Measurements from ENCODE around the gene TBC1D19.

The TBC1D19 gene

GRCh38 chr4:26732356-26732755 lies 148.5 kb downstream of the TBC1D19 start:
- DNase-seq (ENCODE audit: low read depth, low spot score), result no peak

GRCh38 chr4:26736621-26737020 lies 152.7 kb downstream of the TBC1D19 start:
- DNase-seq (ENCODE audit: low read depth, low spot score), result no peak

DNA sequence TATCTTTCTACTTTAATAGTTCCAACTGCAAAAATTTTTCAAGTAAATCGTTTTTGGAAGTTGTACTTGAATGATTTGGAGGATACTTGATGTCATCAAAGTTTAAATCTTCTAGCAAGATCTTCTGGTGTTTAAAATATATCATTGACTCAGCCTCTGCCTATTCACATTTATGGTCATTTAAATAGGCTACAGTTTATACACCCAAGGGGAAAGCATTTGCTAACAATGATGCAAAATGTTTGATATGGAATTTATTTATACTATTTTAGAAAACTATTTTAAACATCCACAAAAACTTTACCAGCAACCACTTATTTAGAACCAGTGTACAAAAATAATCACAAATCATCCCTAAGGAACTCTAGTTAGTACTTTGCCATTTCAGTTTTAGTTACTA lies 153.5 kb downstream of the TBC1D19 start:
- DNase-seq (ENCODE audit: low read depth, low spot score), result no peak

- DNase-seq (ENCODE audit: low read depth, low spot score), result no peak
Observed at GRCh38 chr4:26741491-26741871, 157.6 kb downstream of the TBC1D19 start.

- no peak for DNase-seq (ENCODE audit: low read depth, low spot score)
Observed at GRCh38 chr4:26746802-26747213, 162.9 kb downstream of the TBC1D19 start.

DNA sequence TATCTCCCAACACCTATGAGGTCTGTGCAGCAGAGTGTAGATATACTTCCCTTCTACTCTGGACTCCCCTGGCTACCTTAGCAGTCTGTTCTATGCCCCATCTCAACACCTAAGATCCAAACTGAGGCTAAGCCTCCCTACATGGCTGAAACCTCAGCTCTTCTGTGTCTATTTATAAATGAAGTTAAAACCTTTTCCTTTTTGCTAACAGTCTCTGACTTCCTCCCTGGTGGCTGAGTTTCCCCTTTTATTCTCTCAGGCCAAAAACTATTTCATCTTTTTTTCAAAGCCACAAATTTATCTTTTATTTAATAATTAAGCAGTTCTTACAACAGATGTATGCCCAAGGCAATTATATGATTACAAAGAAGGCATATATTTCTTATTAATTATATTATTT lies 164.9 kb downstream of the TBC1D19 start:
- no peak for DNase-seq (ENCODE audit: low read depth, low spot score)

GRCh38 chr4:26749867-26750266 lies 166.0 kb downstream of the TBC1D19 start:
- DNase-seq (ENCODE audit: low read depth, low spot score), result no peak

DNA sequence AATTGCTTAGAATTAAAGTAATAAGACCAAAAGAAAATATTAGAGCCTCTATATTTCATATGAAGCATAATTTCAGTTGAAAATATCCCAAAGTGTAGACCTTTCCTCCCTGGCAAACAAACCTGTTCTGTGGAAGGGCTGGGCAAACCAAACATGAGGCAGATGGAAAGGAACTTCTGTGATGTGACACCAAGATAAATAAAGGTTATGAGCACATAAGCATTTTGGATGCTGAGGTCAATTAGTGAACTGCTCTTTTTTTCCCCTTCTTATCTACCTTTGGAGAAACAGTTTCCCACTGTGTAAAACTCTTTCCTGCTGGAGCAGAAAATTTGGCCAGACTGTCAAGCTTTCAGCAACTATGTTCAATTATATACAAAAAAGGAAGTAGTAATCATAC lies 167.1 kb downstream of the TBC1D19 start:
- no peak for DNase-seq (ENCODE audit: low read depth, low spot score)

DNA sequence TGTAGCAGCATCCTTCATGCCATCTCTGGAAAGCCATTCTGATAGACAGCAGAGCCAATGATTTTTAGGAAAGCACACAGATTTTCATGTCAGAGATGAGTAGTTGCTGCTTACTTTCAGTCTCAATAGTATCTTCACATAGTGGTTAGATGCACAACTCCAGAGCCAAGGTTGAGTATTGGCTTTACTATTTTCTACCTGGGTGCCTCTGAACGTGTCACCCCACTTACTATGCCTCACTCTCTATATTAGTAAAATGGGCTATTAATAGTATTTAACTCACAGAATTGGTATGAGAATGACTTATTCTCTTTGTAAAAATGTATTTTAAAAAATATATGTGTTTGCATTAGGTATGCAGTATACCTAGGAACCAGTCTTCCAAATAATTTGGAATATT lies 168.0 kb downstream of the TBC1D19 start:
- DNase-seq (ENCODE audit: low read depth, low spot score), result no peak

DNA sequence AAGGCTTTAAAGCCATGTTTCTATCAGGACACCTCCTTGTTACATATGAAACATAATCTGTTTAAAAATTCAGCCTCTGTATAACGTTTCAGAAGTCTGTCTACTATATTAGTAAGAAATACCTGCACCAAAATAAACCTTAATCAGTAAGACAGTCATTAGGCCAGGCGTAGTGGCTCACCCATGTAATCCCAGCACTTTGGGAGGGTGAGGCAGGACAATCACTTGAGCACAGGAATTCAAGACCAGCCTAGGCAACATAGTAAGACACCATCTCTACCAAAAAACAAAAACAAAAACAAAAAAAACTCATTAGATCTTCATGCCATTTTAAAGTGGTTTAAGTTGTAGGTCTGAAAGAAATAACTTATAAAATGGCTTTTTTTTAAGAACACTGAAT lies 169.3 kb downstream of the TBC1D19 start:
- DNase-seq (ENCODE audit: low read depth, low spot score), result no peak

DNA sequence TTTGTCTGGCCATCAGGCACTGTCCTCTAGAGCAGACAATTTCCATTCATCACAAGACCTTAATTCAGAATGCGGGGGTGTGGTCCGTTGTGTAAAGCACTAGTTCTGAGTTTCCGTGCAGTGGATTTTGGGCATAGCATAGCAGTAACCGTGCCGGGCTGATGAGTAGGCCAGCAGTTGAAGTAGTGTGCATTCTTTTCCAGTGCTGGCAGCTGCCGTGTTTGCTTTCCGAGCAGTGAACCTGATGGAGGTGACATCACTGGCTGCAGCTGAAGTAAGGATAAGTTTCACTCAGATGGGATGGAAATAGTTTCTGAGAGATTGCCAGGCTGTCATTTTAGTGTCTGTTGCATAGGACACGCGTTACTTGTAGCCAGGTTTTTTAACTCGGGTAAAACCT lies 169.7 kb downstream of the TBC1D19 start:
- DNase-seq (ENCODE audit: low read depth, low spot score), result no peak

GRCh38 chr4:26757751-26758150 lies 173.9 kb downstream of the TBC1D19 start:
- no peak for DNase-seq (ENCODE audit: low read depth, low spot score)

DNA sequence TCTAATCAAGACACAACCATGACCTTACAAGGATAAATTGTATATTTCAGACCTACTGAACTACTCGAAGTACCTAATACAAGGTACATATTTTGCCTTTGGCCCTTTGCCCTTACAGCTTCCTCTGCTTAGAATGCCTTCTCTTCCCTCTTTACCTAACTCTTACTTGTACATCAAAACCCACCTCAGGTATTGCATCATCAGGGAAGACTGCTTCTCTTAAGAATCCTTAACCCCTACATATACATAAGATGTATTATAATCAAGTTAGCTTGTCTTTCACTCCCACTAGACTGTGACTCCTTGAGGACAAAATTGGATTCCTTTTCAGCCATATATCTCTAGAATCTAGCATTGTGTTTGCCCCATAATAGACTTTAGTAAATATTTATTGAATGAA lies 175.0 kb downstream of the TBC1D19 start:
- DNase-seq (ENCODE audit: low read depth, low spot score), result no peak

DNA sequence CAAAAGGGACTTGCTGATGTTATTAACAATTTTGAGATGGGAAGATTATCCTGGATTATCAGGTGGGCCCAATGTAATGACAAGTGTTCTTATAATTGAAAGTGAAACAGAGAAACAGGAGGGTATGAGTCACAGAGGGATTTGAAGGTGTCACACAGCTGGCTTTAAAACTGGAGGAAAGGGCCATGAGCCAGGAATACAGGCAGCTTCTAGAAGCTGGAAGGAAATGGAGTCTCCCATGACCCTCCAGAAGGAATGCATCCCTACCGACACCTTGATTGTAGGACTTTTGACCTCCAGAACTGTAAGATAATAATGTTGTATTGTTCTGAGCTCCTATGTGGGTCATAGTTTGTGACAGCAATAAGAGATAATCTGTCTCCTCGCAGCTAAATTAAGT lies 178.8 kb downstream of the TBC1D19 start:
- DNase-seq (ENCODE audit: low read depth, low spot score), result no peak

GRCh38 chr4:26763063-26763462 lies 179.2 kb downstream of the TBC1D19 start:
- DNase-seq (ENCODE audit: low read depth, low spot score), result no peak

DNA sequence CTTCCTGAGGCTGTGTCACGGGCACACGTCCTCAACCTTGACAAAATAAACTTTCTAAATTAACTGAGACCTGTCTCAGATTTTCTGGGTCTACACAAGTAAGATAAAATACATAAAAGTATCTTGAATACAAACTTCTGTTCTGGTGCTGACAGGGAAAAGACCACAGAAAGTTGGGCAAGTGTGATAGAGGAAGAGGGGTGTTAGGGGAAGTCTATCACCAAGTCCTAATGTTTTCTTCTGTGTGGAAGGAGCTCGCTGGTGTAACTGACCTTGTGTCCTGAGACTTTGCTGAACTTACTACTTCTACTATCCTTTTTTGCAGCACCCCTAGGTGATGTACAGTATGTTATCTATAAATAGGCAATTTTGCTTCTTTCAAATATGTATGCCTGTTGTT lies 179.8 kb downstream of the TBC1D19 start:
- DNase-seq (ENCODE audit: low read depth, low spot score), result no peak

DNA sequence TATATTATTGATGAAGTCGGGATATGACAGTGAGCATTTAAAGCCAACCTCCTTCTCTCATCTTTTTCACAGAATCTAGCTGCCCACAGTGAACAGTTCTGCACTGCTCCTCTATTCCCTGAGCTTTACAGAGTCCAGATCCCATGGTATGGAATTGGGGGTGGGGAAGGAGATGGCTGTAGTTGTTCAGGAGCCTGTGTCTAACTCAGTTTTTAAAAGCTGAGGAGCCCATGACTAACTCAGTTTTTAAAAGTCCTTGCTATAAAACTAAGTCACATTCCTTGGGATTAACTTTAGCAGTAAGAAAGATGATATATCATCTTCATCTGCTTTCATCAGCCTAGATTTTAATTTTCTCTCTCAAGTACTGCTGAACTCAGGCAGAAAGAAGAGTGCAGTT lies 180.3 kb downstream of the TBC1D19 start:
- DNase-seq (ENCODE audit: low read depth, low spot score), result no peak

DNA sequence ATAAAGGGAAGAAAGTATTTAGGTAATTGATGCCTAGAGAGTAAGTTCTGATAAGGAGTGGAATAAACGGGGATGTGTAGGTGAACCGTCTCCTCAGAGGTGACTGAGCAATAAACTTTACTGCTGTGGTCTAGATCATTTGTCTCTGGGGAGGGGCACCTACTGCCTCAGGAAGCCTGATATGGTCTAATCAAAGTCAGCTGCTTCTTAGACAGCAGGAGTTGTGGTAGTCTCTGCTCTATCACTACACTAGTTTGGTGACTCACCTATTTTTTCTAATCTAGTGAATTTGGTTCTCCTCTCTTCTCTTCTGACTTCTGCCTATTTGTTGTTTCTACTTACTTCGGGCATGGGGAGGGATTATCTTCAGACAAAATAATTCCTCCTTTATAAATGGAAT lies 181.6 kb downstream of the TBC1D19 start:
- no peak for DNase-seq (ENCODE audit: low read depth, low spot score)

DNA sequence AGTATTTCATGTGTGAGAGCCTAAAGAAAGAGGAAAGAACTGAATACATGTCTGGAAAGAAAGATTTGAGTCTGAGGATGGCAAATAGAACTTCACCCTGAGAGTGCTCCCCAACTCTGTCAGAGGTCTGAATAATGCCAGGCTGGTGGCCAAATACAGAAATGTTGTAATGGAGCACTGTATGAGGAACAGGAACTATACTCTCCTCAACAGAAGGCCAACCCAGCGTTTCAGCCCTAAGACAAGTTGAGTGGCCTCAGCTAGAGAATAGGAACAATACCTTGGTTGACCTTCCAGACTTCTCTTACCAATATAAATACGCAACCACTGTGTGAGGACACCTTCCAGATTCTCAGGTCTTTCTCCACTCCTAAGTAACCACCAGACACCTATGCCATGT lies 182.3 kb downstream of the TBC1D19 start:
- DNase-seq (ENCODE audit: low read depth, low spot score), result no peak

GRCh38 chr4:26772096-26772873 lies 188.4 kb downstream of the TBC1D19 start:
- DNase-seq (ENCODE audit: low read depth, low spot score), result no peak

DNA sequence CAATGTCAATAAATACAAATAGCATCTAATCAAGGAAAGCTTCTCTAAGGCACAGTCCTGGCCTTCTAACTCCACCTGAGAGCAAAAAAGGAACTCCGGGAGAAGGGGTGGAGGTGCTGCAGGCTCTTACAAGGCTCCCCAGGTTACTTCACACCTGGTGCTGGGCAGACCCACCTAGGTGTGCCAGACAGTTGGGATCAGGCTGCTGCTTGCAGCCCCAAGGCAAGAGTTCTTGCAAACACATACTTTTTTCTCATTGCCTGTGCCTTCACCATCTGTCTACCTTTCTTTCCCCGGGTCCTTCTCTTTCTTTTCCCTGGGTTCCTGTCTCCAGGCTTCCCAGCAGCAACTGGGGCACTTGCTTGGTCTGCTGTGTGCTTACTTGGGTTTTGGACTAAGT lies 195.3 kb downstream of the TBC1D19 start:
- DNase-seq (ENCODE audit: low read depth, low spot score), result no peak

DNA sequence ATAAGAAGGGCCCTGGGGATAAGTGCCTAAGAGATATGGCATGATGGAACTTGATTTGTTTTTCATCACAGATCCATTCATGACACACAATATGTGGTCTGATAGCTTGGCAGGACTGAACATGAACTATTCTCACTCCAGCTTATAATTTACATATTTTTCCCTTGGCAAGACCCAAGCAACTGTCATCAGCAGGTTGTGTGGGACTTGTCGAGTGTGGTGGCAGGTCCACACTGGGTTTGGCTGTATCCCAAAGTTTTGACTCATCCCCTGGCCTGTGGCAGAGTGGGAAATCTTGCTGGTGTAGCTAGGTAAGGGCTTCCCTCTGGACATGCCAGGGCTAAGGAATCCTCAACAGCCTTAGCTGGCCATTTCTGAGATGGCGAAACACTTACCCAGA lies 195.8 kb downstream of the TBC1D19 start:
- DNase-seq (ENCODE audit: low read depth, low spot score), result no peak

DNA sequence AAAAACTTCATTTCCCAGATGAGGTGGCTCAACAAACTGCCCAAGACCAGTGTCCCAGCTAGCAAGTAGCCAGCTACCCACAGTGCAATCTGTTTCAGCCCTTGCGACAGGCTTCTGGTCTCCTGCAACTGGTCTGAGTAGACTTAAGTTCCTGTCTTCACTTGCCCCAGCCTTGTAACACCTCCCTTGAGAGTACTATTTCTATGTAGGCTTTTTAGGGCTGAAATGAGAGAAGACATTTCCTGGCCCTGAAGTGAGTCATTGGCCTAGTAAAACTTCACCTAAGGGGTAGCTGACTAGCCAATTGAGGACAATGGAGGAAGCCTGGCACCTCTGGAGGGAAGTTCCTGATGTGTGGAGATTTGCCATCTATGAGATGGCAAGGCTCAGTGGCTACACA lies 196.7 kb downstream of the TBC1D19 start:
- no peak for DNase-seq (ENCODE audit: low read depth, low spot score)
